B cell (primary cell): Measurements from ENCODE around the gene RETN. TPM values are rescaled to one million over a fixed set of nuclear protein-coding genes. Genes with fewer than 3 reads are reported as not detected.

Experiments used
- ATAC-seq: fragments of 200-7000 bp; cut with Tn5 transposase; one replicate; pipeline ENCODE4 v1.10.0; 2021; ENCODE audit warnings: low read depth, mild to moderate bottlenecking, moderate number of reproducible peaks, moderate library complexity
- CTCF ChIA-PET: fragments of 350-600 bp; sonication (Branson Sonifier 250); formaldehyde crosslinking; loops from one replicate; lab custom pipeline; 2021; ENCODE audit warnings: antibody characterized with exemption, inconsistent platforms; lab: Charles Lee
- POLR2A ChIA-PET: fragments of 350-600 bp; sonication (Branson Sonifier 250); formaldehyde crosslinking; loops from one replicate; lab custom pipeline; 2021; ENCODE audit warnings: antibody characterized with exemption; lab: Charles Lee
- DNase-seq: peaks from one replicate; pipeline ENCODE4 v3.0.0; 2013
- H2AFZ ChIP-seq: 2 replicates; pipeline ENCODE4 v1.6.1; 2012; ENCODE audit warnings: mild to moderate bottlenecking, low read depth, low read length; ENCODE audit not compliant: insufficient read depth, poor library complexity, severe bottlenecking
- H3K27ac ChIP-seq, 2 donors: 1 replicate in 1 of 2; 2 replicates in 1 of 2; pipeline ENCODE4 v1.5.1; 2012 to 2013; ENCODE audit warnings: low read length in 2 of 2, mild to moderate bottlenecking in 2 of 2, moderate library complexity in 1 of 2
- H3K27me3 ChIP-seq, 4 experiments: fragments of 200-600 bp in 1 of 4; sonication (generic) in 1 of 4; replicated peaks in 1 of 4; 1 replicate in 2 of 4; 2 replicates in 2 of 4; pipeline versions ENCODE4 v1.6.1 to v1.7.0; 2013 to 2016; ENCODE audit warnings: low read length in 3 of 4, mild to moderate bottlenecking in 2 of 4, mixed read lengths in 1 of 4, moderate library complexity in 1 of 4; ENCODE audit not compliant: insufficient read depth in 4 of 4, control insufficient read depth in 3 of 4; ENCODE audit errors: control extremely low read depth in 1 of 4
- H3K36me3 ChIP-seq, 2 experiments: replicated peaks in 1 of 2; 1 replicate in 1 of 2; 2 replicates in 1 of 2; pipeline versions ENCODE4 v1.6.1 to v1.7.1; 2013; ENCODE audit warnings: low read length in 1 of 2; ENCODE audit not compliant: insufficient read depth in 2 of 2, control insufficient read depth in 1 of 2; ENCODE audit errors: control extremely low read depth in 1 of 2, extremely low read depth in 1 of 2
- H3K4me1 ChIP-seq, 2 donors: fragments of 200-600 bp in 1 of 2; sonication (generic) in 1 of 2; 1 replicate in 1 of 2; 2 replicates in 1 of 2; pipeline versions ENCODE4 v1.5.1 to v1.6.1; 2013 to 2017; ENCODE audit warnings: low read length in 2 of 2; ENCODE audit not compliant: control insufficient read depth in 2 of 2, insufficient read depth in 2 of 2
- H3K4me2 ChIP-seq: replicated peaks from 2 replicates; pipeline ENCODE3; 2012; ENCODE audit warnings: mild to moderate bottlenecking, low read depth, low read length; ENCODE audit not compliant: poor library complexity, severe bottlenecking
- H3K4me3 ChIP-seq, 5 experiments: fragments of 200-600 bp in 1 of 5; sonication (generic) in 1 of 5; 1 replicate in 3 of 5; 2 replicates in 2 of 5; pipeline versions ENCODE4 v1.5.1 to v1.7.0; 2011 to 2016; ENCODE audit warnings: low read length in 4 of 5, mild to moderate bottlenecking in 4 of 5, low read depth in 2 of 5, control low read depth in 1 of 5, moderate library complexity in 1 of 5; ENCODE audit not compliant: insufficient read depth in 1 of 5; ENCODE audit errors: control extremely low read depth in 1 of 5, extremely low read depth in 1 of 5
- H3K79me2 ChIP-seq: fragments of 200-600 bp; sonication (generic); one replicate; pipeline ENCODE4 v1.6.0; 2016; ENCODE audit warnings: low read length; ENCODE audit not compliant: control insufficient read depth, insufficient read depth
- H3K9ac ChIP-seq: fragments of 200-600 bp; sonication (generic); 2 replicates; pipeline ENCODE4 v1.6.1; 2017; ENCODE audit warnings: mild to moderate bottlenecking, low read length, moderate library complexity
- H3K9me3 ChIP-seq, 3 donors: one replicate each; pipeline versions ENCODE4 v1.6.1 to v1.7.1; 2013; ENCODE audit warnings: low read length in 2 of 3; ENCODE audit not compliant: control insufficient read depth in 2 of 3, insufficient read depth in 1 of 3; ENCODE audit errors: control extremely low read depth in 1 of 3
- H4K20me1 ChIP-seq: 2 replicates; pipeline ENCODE4 v1.6.0; 2012; ENCODE audit warnings: mild to moderate bottlenecking, low read length; ENCODE audit not compliant: insufficient read depth, control insufficient read depth, poor library complexity, severe bottlenecking
- H3K27ac Mint-ChIP-seq: one replicate; pipeline ENCODE4 v1.8.0; 2021; ENCODE audit warnings: mixed read lengths
- H3K27me3 Mint-ChIP-seq: one replicate; pipeline ENCODE4 v1.8.0; 2021; ENCODE audit warnings: mixed read lengths
- H3K4me1 Mint-ChIP-seq: one replicate; pipeline ENCODE4 v1.8.0; 2021; ENCODE audit warnings: mixed read lengths
- H3K4me3 Mint-ChIP-seq: one replicate; pipeline ENCODE4 v1.8.0; 2021; ENCODE audit warnings: mixed read lengths
- H3K9me3 Mint-ChIP-seq: one replicate; pipeline ENCODE4 v1.8.0; 2022; ENCODE audit warnings: mixed read lengths; ENCODE audit not compliant: insufficient read depth
- EZH2 ChIP-seq: IDR thresholded peaks from 2 replicates; pipeline ENCODE4 v1.6.1; 2012; ENCODE audit warnings: borderline replicate concordance, low read depth, mild to moderate bottlenecking, moderate library complexity, low read length; ENCODE audit not compliant: insufficient read depth, poor library complexity, severe bottlenecking
- WGBS: methylation state at CpG from one replicate; pipeline ENCODE4 v1.1.5; 2013; ENCODE audit warnings: missing lambda C conversion rate; ENCODE audit not compliant: insufficient coverage; 5-methylcytosine and 5-hydroxymethylcytosine counted together
- intact Hi-C: fragments of 100-400 bp; cut with micrococcal nuclease; formaldehyde crosslinking; loops from one replicate; pipeline ENCODE4 v1.10.0; 2022
- polyA plus RNA-seq: library from polyadenylated mRNA; depleted of rRNA; stranded (reverse); fragments of >200 nt; gene quantifications from 2 replicates; pipeline ENCODE4 v1.2.3, GENCODE V29; 2012
- total RNA-seq, 2 donors: library from RNA; stranded (reverse); fragments of 120-200 nt in 1 of 2; gene quantifications; 1 replicate in 1 of 2; 2 replicates in 1 of 2; pipeline versions ENCODE4 v1.2.3 to v1.2.4, GENCODE V29; 2013 to 2022
- TF ChIP-seq, protein P1 (sequence below): fragments of 200-600 bp; IDR thresholded peaks from one replicate; pipeline ENCODE4 v1.8.0; 2022; ENCODE audit warnings: antibody characterized with exemption, mild to moderate bottlenecking

The RETN gene
- total and polyA plus RNA-seq, 2 donors (not counting 1 experiment from before 2014, with no cell fraction given): not detected

DNA sequence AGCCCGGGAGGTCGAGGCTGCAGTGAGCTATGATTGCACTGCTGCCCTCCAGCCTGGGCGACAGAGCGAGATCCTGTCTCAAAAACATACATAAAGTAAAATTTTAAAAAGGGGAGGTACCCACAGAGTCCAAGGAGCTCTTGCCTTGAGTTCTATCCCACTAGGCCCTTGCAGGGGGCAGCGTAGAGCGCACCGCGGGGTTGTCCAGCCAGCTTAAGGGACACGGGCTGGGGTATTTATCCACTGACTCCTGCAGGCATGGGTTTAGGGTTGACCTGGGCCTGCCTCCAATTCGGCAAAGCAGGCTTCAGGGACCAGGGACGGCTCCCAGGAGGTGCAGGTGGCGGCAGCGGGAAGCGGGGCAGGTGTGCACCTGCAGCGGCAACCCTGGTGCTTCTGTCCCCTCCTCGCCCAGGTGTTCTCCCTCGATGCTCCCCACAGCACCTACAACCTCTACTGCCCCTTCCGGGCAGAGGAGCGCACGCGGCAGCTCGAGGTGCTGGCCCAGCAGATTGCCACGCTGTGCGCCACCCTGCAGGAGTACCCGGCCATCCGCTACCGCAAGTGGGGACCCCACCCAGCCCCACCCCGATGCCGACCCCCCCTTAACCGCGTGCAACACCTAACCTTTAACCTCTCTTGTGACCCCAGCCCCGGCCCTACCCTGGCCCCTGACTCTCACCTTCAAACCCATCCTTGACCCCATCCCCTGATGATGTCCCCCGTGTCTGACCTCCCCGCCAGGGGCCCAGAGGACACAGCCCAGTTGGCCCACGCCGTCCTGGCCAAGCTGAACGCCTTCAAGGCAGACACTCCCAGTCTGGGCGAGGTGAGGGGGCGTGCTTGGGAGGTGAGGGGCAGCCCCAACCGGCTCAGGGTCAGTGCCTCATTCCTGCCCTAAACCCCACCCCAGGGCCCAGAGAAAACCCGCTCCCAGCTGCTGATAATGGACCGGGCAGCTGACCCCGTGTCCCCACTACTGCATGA is 27.3 kb upstream of the RETN start:
- Mint-ChIP-seq H3K27me3 (no peaks in the 10 kb centered on the region), H3K27ac (no peak overlapping the region), H3K4me3 (no peak overlapping the region), H3K9me3 (no peaks in the 10 kb centered on the region), H3K4me1 (peaks cover 21% of the 10 kb centered on the region)
- CTCF ChIA-PET: interaction anchor here (0.6 kb wide), 1 partner anchor 10 kb away, joined by 3 read pairs; no protein-coding TSS in a partner anchor
- Histone ChIP-seq H3K4me3 (no peak overlapping the region), H3K4me1 (peaks cover 9 to 12% of the 10 kb centered on the region in 2 donors), H3K36me3 (peaks cover 4 to 50% of the 10 kb centered on the region in 2 experiments), H3K9me3 (peaks cover 0 to 9% (median 0%) of the 10 kb centered on the region in 3 donors), H3K4me2 (no peak overlapping the region), H3K79me2 (peaks cover 30% of the 10 kb centered on the region), H4K20me1 (peaks cover 40% of the 10 kb centered on the region), H2AFZ (no peak overlapping the region), H3K27ac (no peak overlapping the region), H3K27me3 (no peaks in the 10 kb centered on the region), H3K9ac (no peak overlapping the region)
- ATAC-seq (no peak), DNase-seq (no peak)
- 98% methylated on average over 34 of the region's 43 CpGs for WGBS
- intact Hi-C loops: no loop called here
- TF ChIP-seq, protein P1, sequence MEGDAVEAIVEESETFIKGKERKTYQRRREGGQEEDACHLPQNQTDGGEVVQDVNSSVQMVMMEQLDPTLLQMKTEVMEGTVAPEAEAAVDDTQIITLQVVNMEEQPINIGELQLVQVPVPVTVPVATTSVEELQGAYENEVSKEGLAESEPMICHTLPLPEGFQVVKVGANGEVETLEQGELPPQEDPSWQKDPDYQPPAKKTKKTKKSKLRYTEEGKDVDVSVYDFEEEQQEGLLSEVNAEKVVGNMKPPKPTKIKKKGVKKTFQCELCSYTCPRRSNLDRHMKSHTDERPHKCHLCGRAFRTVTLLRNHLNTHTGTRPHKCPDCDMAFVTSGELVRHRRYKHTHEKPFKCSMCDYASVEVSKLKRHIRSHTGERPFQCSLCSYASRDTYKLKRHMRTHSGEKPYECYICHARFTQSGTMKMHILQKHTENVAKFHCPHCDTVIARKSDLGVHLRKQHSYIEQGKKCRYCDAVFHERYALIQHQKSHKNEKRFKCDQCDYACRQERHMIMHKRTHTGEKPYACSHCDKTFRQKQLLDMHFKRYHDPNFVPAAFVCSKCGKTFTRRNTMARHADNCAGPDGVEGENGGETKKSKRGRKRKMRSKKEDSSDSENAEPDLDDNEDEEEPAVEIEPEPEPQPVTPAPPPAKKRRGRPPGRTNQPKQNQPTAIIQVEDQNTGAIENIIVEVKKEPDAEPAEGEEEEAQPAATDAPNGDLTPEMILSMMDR: no peak
- no peak for TF ChIP-seq EZH2
- POLR2A ChIA-PET: interaction anchor here (0.5 to 1.3 kb wide), 2 partner anchors 12 to 716 kb away, joined by 3 to 7 read pairs; partner anchors contain the start of genes PET100 and XAB2
